ENCODE measurements around the gene INPP5E.
"Not testable (repeated sequence)": the region's sequence is repeated elsewhere in the genome, so short reads cannot be mapped to it uniquely, and the experiment has no call there.

INPP5E gene

GRCh38 chr9:136431782-136432350 is 7.8 kb downstream of the INPP5E start:
- DNase-seq (ENCODE audit: insufficient read length, low spot score) (no peak), FAIRE-seq (no peak)
- TF ChIP-seq POU2F2 (IDR thresholded peaks at IDR 0.05; ENCODE audit: low read depth, low read length) (no peak), PAX5 (IDR thresholded peaks at IDR 0.05; ENCODE audit: insufficient read depth, low read length, severe bottlenecking) (no peak), TAF1 (IDR thresholded peaks at IDR 0.05; ENCODE audit: low read depth, low read length) (no peak), SPI1 (IDR thresholded peaks at IDR 0.05; ENCODE audit: low read depth, low read length) (no peak), POLR2A (IDR thresholded peaks at IDR 0.05; ENCODE audit: low read depth, low read length) (no peak), POLR2AphosphoS5 (IDR thresholded peaks at IDR 0.05; ENCODE audit: low read depth, low read length) (no peak)

- DNase-seq (ENCODE audit: insufficient read length, low spot score), result no peak
- FAIRE-seq, result no peak
- no peak for TF ChIP-seq POU2F2 (IDR thresholded peaks at IDR 0.05; ENCODE audit: low read depth, low read length)
- TF ChIP-seq POLR2AphosphoS5 (IDR thresholded peaks at IDR 0.05; ENCODE audit: low read depth, low read length), result no peak
- TF ChIP-seq PAX5 (IDR thresholded peaks at IDR 0.05; ENCODE audit: insufficient read depth, low read length, severe bottlenecking), result no peak
- no peak for TF ChIP-seq TAF1 (IDR thresholded peaks at IDR 0.05; ENCODE audit: low read depth, low read length)
- TF ChIP-seq POLR2A (IDR thresholded peaks at IDR 0.05; ENCODE audit: low read depth, low read length), result no peak
- TF ChIP-seq SPI1 (IDR thresholded peaks at IDR 0.05; ENCODE audit: low read depth, low read length), result no peak
Observed at GRCh38 chr9:136430588-136431234, 8.9 kb downstream of the INPP5E start.

- FAIRE-seq (no peak), DNase-seq (ENCODE audit: insufficient read length, low spot score) (no peak)
- TF ChIP-seq POU2F2 (IDR thresholded peaks at IDR 0.05; ENCODE audit: low read depth, low read length) (no peak), PAX5 (IDR thresholded peaks at IDR 0.05; ENCODE audit: insufficient read depth, low read length, severe bottlenecking) (no peak), SPI1 (IDR thresholded peaks at IDR 0.05; ENCODE audit: low read depth, low read length) (no peak), POLR2AphosphoS5 (IDR thresholded peaks at IDR 0.05; ENCODE audit: low read depth, low read length) (no peak), TAF1 (IDR thresholded peaks at IDR 0.05; ENCODE audit: low read depth, low read length) (no peak), POLR2A (IDR thresholded peaks at IDR 0.05; ENCODE audit: low read depth, low read length) (no peak)
Observed at GRCh38 chr9:136429683-136430491, 9.8 kb downstream of the INPP5E start.

- TF ChIP-seq POLR2A (IDR thresholded peaks at IDR 0.05; ENCODE audit: low read depth, low read length), result 0 out of 2 replicates have a peak, but pooled peaks have one; percentile 37
- no peak for TF ChIP-seq POLR2AphosphoS5 (IDR thresholded peaks at IDR 0.05; ENCODE audit: low read depth, low read length)
- FAIRE-seq (no peak), DNase-seq (ENCODE audit: insufficient read length, low spot score) (no peak)
Observed at GRCh38 chr9:136429075-136429628, 10.5 kb downstream of the INPP5E start.

GRCh38 chr9:136426787-136427186 is 12.9 kb downstream of the INPP5E start:
- no peak for DNase-seq (ENCODE audit: insufficient read length, low spot score)
- FAIRE-seq, result no peak
- TF ChIP-seq TAF1 (IDR thresholded peaks at IDR 0.05; ENCODE audit: low read depth, low read length), result no peak
- TF ChIP-seq PAX5 (IDR thresholded peaks at IDR 0.05; ENCODE audit: insufficient read depth, low read length, severe bottlenecking), result no peak
- TF ChIP-seq POU2F2 (IDR thresholded peaks at IDR 0.05; ENCODE audit: low read depth, low read length), result no peak
- TF ChIP-seq POLR2AphosphoS5 (IDR thresholded peaks at IDR 0.05; ENCODE audit: low read depth, low read length), result no peak
- TF ChIP-seq SPI1 (IDR thresholded peaks at IDR 0.05; ENCODE audit: low read depth, low read length), result no peak
- no peak for TF ChIP-seq POLR2A (IDR thresholded peaks at IDR 0.05; ENCODE audit: low read depth, low read length)

- not testable (repeated sequence) for FAIRE-seq; DNase-seq (ENCODE audit: insufficient read length, low spot score)
Observed at GRCh38 chr9:136425367-136425766, 14.3 kb downstream of the INPP5E start.

GRCh38 chr9:136424750-136425362 is 14.8 kb downstream of the INPP5E start:
- FAIRE-seq (no peak), DNase-seq (ENCODE audit: insufficient read length, low spot score) (no peak)
- TF ChIP-seq POLR2AphosphoS5 (IDR thresholded peaks at IDR 0.05; ENCODE audit: low read depth, low read length) (no peak; the same call in 1 of the 2 replicates), SPI1 (IDR thresholded peaks at IDR 0.05; ENCODE audit: low read depth, low read length) (no peak), PAX5 (IDR thresholded peaks at IDR 0.05; ENCODE audit: insufficient read depth, low read length, severe bottlenecking) (no peak), POLR2A (IDR thresholded peaks at IDR 0.05; ENCODE audit: low read depth, low read length) (0 out of 2 replicates have a peak, but pooled peaks have one; percentile 25), POU2F2 (IDR thresholded peaks at IDR 0.05; ENCODE audit: low read depth, low read length) (no peak), TAF1 (IDR thresholded peaks at IDR 0.05; ENCODE audit: low read depth, low read length) (no peak)

GRCh38 chr9:136423432-136424146 is 16.1 kb downstream of the INPP5E start:
- TF ChIP-seq POU2F2 (IDR thresholded peaks at IDR 0.05; ENCODE audit: low read depth, low read length) (no peak), PAX5 (IDR thresholded peaks at IDR 0.05; ENCODE audit: insufficient read depth, low read length, severe bottlenecking) (no peak), SPI1 (IDR thresholded peaks at IDR 0.05; ENCODE audit: low read depth, low read length) (no peak), POLR2A (IDR thresholded peaks at IDR 0.05; ENCODE audit: low read depth, low read length) (no peak), POLR2AphosphoS5 (IDR thresholded peaks at IDR 0.05; ENCODE audit: low read depth, low read length) (no peak), TAF1 (IDR thresholded peaks at IDR 0.05; ENCODE audit: low read depth, low read length) (no peak)
- no peak for DNase-seq (ENCODE audit: insufficient read length, low spot score)
- no peak for FAIRE-seq

GRCh38 chr9:136422876-136423275 is 16.8 kb downstream of the INPP5E start:
- FAIRE-seq (no peak), DNase-seq (ENCODE audit: insufficient read length, low spot score) (no peak)
- TF ChIP-seq POLR2AphosphoS5 (IDR thresholded peaks at IDR 0.05; ENCODE audit: low read depth, low read length), result no peak
- TF ChIP-seq PAX5 (IDR thresholded peaks at IDR 0.05; ENCODE audit: insufficient read depth, low read length, severe bottlenecking), result no peak
- no peak for TF ChIP-seq TAF1 (IDR thresholded peaks at IDR 0.05; ENCODE audit: low read depth, low read length)
- no peak for TF ChIP-seq SPI1 (IDR thresholded peaks at IDR 0.05; ENCODE audit: low read depth, low read length)
- TF ChIP-seq POU2F2 (IDR thresholded peaks at IDR 0.05; ENCODE audit: low read depth, low read length), result no peak
- no peak for TF ChIP-seq POLR2A (IDR thresholded peaks at IDR 0.05; ENCODE audit: low read depth, low read length)
